Lung (tissue), 12 donors: ENCODE data around the gene STEAP2. TPM values are rescaled to one million over a fixed set of nuclear protein-coding genes. Genes with fewer than 3 reads are reported as not detected.
A peak's percentile ranks its signal among the peaks of the same experiment; 100 is the strongest.

ENCODE experiments used
- ATAC-seq: fragments of 200-7000 bp; cut with Tn5 transposase; one replicate; pipeline ENCODE4 v1.9.1; 2020; ENCODE audit warnings: moderate number of reproducible peaks; ENCODE audit not compliant: insufficient read depth, low FRiP score
- DNase-seq, 3 donors: peaks; one replicate each; pipeline ENCODE4 v3.0.0-alpha.2; 2013 to 2017
- H3K27ac ChIP-seq, 2 donors: one replicate each; pipeline ENCODE4 v1.5.1; 2013; ENCODE audit warnings: mild to moderate bottlenecking in 2 of 2, moderate library complexity in 2 of 2, control low read depth in 1 of 2, inconsistent platforms in 1 of 2, low read depth in 1 of 2, low read length in 1 of 2
- H3K27me3 ChIP-seq, 3 donors: one replicate each; pipeline ENCODE4 v1.5.1; 2013; ENCODE audit warnings: low read length in 2 of 3; ENCODE audit not compliant: control insufficient read depth in 3 of 3, insufficient read depth in 3 of 3
- H3K36me3 ChIP-seq, 4 donors: one replicate each; pipeline ENCODE4 v1.5.1; 2013; ENCODE audit warnings: low read length in 4 of 4, mild to moderate bottlenecking in 1 of 4, moderate library complexity in 1 of 4; ENCODE audit not compliant: control insufficient read depth in 4 of 4, insufficient read depth in 4 of 4
- H3K4me1 ChIP-seq, 5 donors: one replicate each; pipeline ENCODE4 v1.5.1; 2013; ENCODE audit warnings: low read length in 5 of 5, mild to moderate bottlenecking in 2 of 5, moderate library complexity in 1 of 5; ENCODE audit not compliant: control insufficient read depth in 5 of 5, insufficient read depth in 5 of 5
- H3K4me3 ChIP-seq: one replicate; pipeline ENCODE4 v1.5.1; 2013; ENCODE audit warnings: mild to moderate bottlenecking, control low read depth, moderate library complexity
- H3K9ac ChIP-seq, 2 donors: one replicate each; pipeline ENCODE4 v1.5.1; 2013; ENCODE audit warnings: low read length in 2 of 2, control low read depth in 1 of 2; ENCODE audit not compliant: insufficient read depth in 1 of 2
- H3K9me3 ChIP-seq, 4 donors: one replicate each; pipeline ENCODE4 v1.5.1; 2013; ENCODE audit warnings: low read length in 3 of 4, mild to moderate bottlenecking in 1 of 4, moderate library complexity in 1 of 4; ENCODE audit not compliant: control insufficient read depth in 4 of 4, insufficient read depth in 3 of 4
- CTCF ChIP-seq: IDR thresholded peaks from 2 replicates; pipeline ENCODE4 v1.5.1; 2012; ENCODE audit warnings: mild to moderate bottlenecking; ENCODE audit errors: control extremely low read depth, extremely low read depth
- WGBS, 2 donors: extraction: QIAGEN DNeasy Blood & Tissue Kit; methylation state at CpG; one replicate each; pipeline ENCODE4 v1.1.7; 2013; 5-methylcytosine and 5-hydroxymethylcytosine counted together
- polyA plus RNA-seq, 2 donors: library from polyadenylated mRNA; stranded (reverse); fragments of 200-250 nt; gene quantifications; one replicate each; pipeline ENCODE4 v1.2.1, GENCODE V29; 2013
- total RNA-seq, 2 donors: library from RNA; depleted of rRNA in 1 of 2; stranded (reverse); fragments of >200 nt in 1 of 2; gene quantifications; one replicate each; pipeline ENCODE4 v1.2.1, GENCODE V29; 2014 to 2021
- donor health status: control.
- donor health status: control.
- donor health status: Bipolar disorder and iron deficiency.
- donor health status: healthy.
- donor health status: DM: yes; HTN: yes; CAD: no.

STEAP2 gene
- total and polyA plus RNA-seq, 4 donors: 5.3 to 16.7 (median 11.2) TPM

- DNase-seq (peak in 1 of 3 donors; percentile 14), ATAC-seq (no peak)
- Histone ChIP-seq H3K27ac (peak overlapping the region in 1 of 2 donors; percentile 91), H3K9me3 (peaks cover 0 to 2% (median 0%) of the 10 kb centered on the region in 4 donors), H3K9ac (peak overlapping the region; percentile 44 to 57), H3K27me3 (no peaks in the 10 kb centered on the region), H3K4me3 (peak overlapping the region; percentile 81), H3K36me3 (peaks cover 0 to 3% (median 0%) of the 10 kb centered on the region in 4 donors), H3K4me1 (peaks cover 0 to 16% (median 5%) of the 10 kb centered on the region in 5 donors)
- TF ChIP-seq CTCF: no peak
- 17 to 18% methylated on average over 6 of the region's 6 CpGs for WGBS, 2 donors
Measured at GRCh38 chr7:90212149-90212495, 582 bp downstream of the STEAP2 start.

- Histone ChIP-seq H3K9ac (no peak overlapping the region), H3K4me3 (no peak overlapping the region), H3K36me3 (peaks cover 0 to 3% (median 0%) of the 10 kb centered on the region in 4 donors), H3K27ac (no peak overlapping the region), H3K4me1 (peaks cover 0 to 16% (median 5%) of the 10 kb centered on the region in 5 donors), H3K27me3 (no peaks in the 10 kb centered on the region), H3K9me3 (peaks cover 0 to 2% (median 0%) of the 10 kb centered on the region in 4 donors)
- ATAC-seq: no peak
- TF ChIP-seq CTCF: no peak
- no peak for DNase-seq
- WGBS, 2 donors: 72 to 76% methylated on average over 2 of the region's 2 CpGs
Measured at GRCh38 chr7:90213521-90213920, 2.0 kb downstream of the STEAP2 start.

- Histone ChIP-seq H3K27me3 (peaks cover 0 to 3% (median 0%) of the 10 kb centered on the region in 3 donors), H3K9me3 (peaks cover 0 to 2% (median 0%) of the 10 kb centered on the region in 4 donors), H3K4me3 (no peak overlapping the region), H3K36me3 (peaks cover 0 to 3% (median 0%) of the 10 kb centered on the region in 4 donors), H3K4me1 (peaks cover 0 to 8% (median 3%) of the 10 kb centered on the region in 5 donors), H3K9ac (no peak overlapping the region), H3K27ac (no peak overlapping the region)
- WGBS, 2 donors: 87 to 90% methylated on average over 6 of the region's 6 CpGs
- no peak for TF ChIP-seq CTCF
- DNase-seq (no peak), ATAC-seq (no peak)
Measured at GRCh38 chr7:90216080-90216674, 4.6 kb downstream of the STEAP2 start.
